DOHH2 (cell line): ENCODE data around the gene MYO18B.

Source experiments
- EZH2phosphoT487 ChIP-seq: fragments of 200-600 bp; sonication (generic); IDR thresholded peaks from 2 replicates; pipeline ENCODE4 v1.6.1; 2017; ENCODE audit warnings: borderline replicate concordance, mild to moderate bottlenecking, antibody characterized with exemption, low read length, moderate library complexity, mixed read lengths
- TF ChIP-seq, protein P1 (sequence below): fragments of 200-600 bp; sonication (generic); IDR thresholded peaks from one replicate; pipeline ENCODE4 v1.5.1; 2014; ENCODE audit warnings: antibody characterized with exemption, mild to moderate bottlenecking, low read depth, low read length; ENCODE audit not compliant: poor library complexity, severe bottlenecking

GRCh38 chr22:25874327-25874726, 132.3 kb downstream of the MYO18B start:
- TF ChIP-seq, protein P1, sequence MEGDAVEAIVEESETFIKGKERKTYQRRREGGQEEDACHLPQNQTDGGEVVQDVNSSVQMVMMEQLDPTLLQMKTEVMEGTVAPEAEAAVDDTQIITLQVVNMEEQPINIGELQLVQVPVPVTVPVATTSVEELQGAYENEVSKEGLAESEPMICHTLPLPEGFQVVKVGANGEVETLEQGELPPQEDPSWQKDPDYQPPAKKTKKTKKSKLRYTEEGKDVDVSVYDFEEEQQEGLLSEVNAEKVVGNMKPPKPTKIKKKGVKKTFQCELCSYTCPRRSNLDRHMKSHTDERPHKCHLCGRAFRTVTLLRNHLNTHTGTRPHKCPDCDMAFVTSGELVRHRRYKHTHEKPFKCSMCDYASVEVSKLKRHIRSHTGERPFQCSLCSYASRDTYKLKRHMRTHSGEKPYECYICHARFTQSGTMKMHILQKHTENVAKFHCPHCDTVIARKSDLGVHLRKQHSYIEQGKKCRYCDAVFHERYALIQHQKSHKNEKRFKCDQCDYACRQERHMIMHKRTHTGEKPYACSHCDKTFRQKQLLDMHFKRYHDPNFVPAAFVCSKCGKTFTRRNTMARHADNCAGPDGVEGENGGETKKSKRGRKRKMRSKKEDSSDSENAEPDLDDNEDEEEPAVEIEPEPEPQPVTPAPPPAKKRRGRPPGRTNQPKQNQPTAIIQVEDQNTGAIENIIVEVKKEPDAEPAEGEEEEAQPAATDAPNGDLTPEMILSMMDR: no peak
- TF ChIP-seq EZH2phosphoT487: no peak
